ENCODE measurements around the gene TMEM234.
"Not testable (repeated sequence)": the region's sequence is repeated elsewhere in the genome, so short reads cannot be mapped to it uniquely, and the experiment has no call there.

Gene TMEM234

GRCh38 chr1:32221980-32222755 is at the start of gene TMEM234, which contains the start of gene EIF3I:
Gene TMEM234, minus strand, starts transcription at chr1:32222353. Its CDS starts 31 bp downstream, at chr1:32222322.
Gene EIF3I, plus strand, starts transcription at chr1:32222407. Its CDS starts 35 bp downstream, at chr1:32222442.
- peak; percentile 95 for DNase-seq

- DNase-seq, result no peak
Measured at GRCh38 chr1:32269744-32270143, 47.6 kb upstream of the TMEM234 start.

DNA sequence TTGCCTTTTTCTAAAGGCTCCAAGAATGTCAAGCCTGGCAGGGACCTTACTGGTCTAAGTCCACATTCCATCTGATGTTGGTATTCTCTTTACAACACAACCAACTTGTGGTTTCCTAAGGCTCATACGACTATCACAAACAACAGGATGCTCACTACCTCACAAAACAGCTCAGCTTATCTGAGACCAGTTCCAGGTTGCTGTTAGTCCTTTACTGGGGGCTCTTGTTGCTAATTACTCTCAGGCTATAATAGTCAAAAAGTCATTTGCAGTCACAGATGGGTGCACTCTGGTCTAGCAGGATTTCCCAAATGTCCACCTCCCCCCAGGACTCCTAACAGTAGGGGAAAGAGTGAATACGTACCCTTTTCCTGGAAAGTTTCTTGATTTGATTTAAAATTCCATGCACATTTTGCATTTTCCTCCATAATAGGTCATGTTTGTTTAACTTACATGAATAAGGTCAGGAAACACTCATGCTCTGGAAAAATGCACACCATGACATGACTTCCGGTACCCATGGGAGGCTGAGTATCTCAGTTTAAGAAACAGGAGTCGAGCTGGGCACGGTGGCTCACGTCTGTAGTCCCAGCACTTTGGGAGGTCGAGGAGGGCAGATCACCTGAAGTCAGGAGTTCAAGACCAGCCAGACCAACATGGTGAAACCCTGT is 44.9 kb upstream of the TMEM234 start:
- DNase-seq, result no peak

GRCh38 chr1:32265846-32266245 is 43.7 kb upstream of the TMEM234 start:
- no peak for DNase-seq

DNA sequence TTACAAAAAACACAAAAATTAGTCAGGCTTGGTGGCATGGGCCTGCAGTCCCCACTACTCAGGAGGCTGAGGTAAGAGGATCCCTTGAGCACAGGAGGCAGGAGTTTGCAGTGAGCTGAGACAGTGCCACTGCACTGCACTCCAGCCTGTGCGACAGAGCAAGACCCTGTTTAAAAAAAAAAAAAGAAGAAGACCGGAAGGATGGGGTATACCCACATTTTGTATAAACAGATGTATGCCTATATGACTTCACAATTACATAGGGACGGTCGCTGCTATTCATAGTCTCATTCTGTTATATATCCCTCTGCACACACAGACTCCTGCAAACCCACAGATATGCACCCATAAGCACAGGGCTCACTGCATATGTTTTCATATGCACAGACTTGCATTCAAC is 41.6 kb upstream of the TMEM234 start:
- no peak for DNase-seq

GRCh38 chr1:32263236-32263593 is 41.1 kb upstream of the TMEM234 start:
- DNase-seq, result not testable (repeated sequence)

DNA sequence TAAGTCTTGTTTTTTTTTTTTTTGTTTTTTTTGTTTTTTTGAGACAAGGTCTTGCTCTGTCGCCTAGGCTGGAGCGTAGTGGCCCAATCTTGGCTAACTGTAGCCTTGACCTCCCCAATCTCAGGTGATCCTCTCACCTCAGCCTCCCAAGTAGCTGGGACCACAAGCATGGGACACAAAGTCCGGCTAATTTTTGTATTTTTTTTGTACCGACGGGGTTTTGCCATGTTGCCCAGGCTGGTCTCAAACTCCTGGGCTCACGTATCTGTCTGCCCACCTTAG is 35.0 kb upstream of the TMEM234 start:
- DNase-seq, result no peak

- DNase-seq, result no peak
Measured at GRCh38 chr1:32256473-32257226, 34.5 kb upstream of the TMEM234 start.

DNA sequence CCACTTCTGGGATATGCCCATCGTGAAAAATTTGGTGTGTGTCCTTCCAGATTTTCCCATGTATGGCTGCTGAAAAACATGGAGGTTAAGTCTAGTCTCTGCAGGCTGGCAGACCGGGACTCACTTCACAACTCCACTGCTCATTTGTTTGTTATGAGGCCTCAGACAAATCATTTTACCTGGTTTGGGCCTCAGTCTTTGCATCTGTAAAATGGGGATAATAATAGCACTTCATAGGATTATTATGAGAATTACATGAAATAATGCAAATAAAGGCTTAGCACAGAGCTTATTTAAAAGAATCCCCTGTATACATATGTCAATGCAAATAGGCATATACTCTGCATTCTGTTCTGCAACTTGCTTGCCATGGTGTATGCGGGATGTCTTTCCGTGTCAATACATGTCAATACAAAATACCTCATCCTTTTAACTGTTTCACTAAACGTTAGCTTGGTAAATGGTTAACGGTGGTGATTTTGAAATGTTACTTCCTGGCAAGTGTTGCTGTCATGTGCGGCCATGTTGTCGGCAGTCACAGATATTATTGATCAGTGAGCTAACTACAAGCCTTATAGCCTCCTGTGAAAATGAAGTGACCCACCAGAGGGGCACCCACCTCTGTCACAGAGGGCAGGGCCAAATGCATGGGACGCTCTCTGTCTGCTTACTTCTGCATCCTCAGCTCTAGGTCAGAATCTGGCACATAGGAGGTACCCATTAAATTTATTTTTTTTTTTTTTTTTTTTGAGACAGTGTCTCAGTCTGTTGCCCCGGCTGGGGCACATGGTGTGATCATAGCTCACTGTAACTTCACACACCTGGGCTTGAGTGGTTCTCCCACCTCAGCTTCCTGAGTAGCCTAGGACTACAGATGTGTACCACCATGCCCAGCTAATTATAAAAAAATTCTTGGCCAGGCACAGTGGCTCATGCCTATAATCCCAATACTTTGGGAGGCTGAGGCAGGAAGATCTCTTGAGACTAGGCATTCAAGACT is 33.2 kb upstream of the TMEM234 start:
- DNase-seq, result no peak

GRCh38 chr1:32250893-32251716 is 29.0 kb upstream of the TMEM234 start, which contains the start of gene LCK:
Gene LCK, plus strand, starts transcription at chr1:32251265. Its CDS starts 23,065 bp downstream, at chr1:32274330.
- DNase-seq, result no peak

DNA sequence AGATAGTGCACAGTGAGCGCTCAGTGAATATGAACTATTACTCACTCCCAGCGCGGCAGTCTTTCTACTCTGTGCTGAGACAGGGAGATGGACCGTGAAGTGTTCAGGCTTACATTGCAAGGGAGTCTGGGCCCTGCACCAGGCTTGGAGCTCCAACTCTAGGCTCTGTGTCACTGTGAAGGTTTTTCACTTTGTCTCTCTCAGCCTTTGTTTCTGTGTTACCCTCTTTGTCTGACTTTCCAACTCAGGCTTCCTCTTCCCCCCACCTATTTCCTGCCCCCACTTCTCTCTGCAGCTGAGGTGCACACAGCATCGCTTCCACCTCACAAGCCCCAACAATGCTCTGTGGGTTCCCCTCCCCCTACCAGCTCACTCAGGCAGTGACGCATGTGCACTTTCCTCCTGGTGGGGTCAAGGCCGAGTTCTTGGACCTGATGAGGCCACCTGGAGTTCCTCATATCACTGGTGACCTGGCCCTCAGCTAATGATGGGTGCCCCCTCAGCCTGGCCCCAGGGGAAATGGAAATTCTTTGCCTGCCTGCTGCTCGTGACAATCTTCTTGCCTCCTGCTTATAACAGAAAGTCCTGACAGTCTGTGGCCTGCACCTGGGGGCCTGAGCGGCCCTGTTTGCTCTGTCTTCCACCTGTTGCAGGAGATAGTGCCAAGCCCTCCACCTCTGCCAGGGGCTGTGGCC is 27.8 kb upstream of the TMEM234 start:
- no peak for DNase-seq

DNA sequence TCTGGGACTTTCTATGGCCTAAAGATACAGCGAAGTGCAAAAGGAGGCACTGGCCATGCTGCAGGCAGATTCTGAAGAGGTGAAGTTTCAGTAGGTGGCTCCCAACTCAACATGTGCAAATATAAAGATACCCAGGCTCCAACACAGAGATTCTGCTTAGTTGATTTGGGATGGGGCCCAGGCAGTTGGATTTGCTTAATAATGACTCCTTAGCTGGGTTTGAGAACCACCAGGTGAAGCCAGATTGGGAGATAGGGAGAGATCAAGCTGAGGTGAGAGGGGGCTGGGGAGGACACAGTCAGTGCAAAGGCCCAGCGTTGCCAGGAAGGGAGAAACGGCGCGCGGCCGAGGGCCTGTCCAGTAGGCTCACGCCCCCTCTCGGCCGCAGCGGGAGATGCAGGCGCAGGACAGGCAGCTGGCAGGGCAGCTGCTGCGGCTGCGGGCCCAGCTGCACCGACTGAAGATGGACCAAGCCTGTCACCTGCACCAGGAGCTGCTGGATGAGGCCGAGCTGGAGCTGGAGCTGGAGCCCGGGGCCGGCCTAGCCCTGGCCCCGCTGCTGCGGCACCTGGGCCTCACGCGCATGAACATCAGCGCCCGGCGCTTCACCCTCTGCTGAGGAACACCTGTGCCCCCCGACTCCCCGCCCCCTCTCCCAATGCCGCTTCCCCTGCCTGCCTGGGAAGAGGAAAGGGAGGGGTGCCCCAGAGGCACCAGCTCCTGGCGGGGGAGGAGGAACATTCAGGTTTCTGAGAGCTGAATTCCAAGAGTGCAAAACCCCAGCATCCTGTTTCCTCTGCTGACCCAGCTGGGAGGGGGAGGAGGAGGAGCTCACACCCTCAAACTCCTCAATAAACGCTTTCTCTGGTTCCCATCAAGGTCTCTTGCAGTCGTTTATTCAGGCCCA is 26.1 kb upstream of the TMEM234 start:
- peak; percentile 85 for DNase-seq

GRCh38 chr1:32247452-32247851 is 25.3 kb upstream of the TMEM234 start:
- DNase-seq, result no peak

DNA sequence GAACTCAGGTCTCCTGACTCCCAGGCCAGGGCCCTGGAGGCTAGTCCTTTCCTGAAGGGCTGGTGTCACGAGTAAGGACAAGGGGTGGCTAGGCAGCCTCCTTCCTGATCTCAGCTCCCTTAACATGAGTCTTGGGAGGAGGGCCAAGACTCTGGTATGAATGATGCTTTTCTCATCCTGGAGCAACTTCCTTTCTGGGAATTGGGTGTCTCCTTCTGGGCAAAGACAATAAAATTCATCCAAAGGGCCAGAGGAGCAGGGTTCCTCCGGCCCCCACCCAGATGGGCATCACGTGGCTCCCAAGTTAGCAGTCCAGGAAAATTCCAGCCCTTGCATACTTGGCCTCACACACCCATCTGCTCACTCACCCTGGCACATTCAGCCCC is 24.7 kb upstream of the TMEM234 start, which contains the start of gene FAM167B:
TSS of gene FAM167B (plus strand) at position 335 of the 386 bp plus-strand sequence. CDS start 200 bp downstream, outside the sequence.
- DNase-seq, result no peak

GRCh38 chr1:32242341-32242851 is 20.2 kb upstream of the TMEM234 start:
- DNase-seq, result no peak

GRCh38 chr1:32241001-32241763 is 19.0 kb upstream of the TMEM234 start:
- peak; percentile 51 for DNase-seq

DNA sequence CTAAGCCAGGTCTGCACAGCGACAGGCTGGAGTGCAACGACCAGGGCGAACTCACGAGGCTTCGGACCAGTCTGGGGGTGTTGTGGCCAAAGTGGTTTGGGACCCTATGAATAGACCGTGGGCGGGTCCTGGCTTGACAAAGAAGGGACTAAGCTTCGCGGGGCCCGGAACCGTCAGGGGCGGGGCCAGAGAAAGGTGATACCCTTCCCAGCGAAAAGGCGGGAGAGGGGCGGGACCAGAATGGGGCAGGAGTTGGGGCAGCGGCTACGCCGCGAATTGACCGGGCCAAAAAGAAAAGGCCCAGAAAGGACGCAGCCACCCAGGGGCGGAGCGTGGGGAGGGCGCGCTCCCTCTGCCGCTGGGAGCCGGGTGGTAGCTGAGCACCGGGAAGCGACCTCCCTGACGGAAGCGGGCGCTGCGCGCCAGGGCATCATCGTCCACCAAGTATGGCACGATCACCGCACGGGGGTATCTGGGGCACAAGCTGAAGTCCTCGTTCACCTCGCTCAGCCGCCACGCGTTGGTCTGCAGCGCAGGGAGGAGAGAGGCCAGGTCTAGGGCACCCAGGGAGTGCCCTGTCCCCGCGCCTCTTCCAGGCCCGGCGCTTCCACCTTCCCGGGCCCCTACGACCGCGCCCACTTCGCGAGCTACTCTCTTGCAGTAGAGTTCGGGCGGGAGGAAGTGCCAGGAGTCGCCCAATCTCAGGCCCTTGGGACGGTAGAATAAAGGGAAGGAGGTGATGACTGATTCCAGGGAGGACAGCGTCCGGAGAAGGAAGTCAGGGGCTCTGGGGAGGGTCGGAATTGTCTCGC is 18.2 kb upstream of the TMEM234 start:
- peak; percentile 78 for DNase-seq

- peak; percentile 44 for DNase-seq
Measured at GRCh38 chr1:32239790-32240139, 17.6 kb upstream of the TMEM234 start.
